Left colon (tissue), 2 donors: ENCODE measurements around the gene TRIP4. TPM values are rescaled to one million over a fixed set of nuclear protein-coding genes. Genes with fewer than 3 reads are reported as not detected.

ENCODE experiments used
- total RNA-seq, 2 donors: library from RNA; stranded (reverse); fragmentation: NEBNext Ultra II Directional; extraction: Animal tissue kit (Norgen Biotek cat#: 25700); gene quantifications; one replicate each; pipeline ENCODE4 v1.2.1, GENCODE V29; 2021
- donor health status: DM: no; HTN: no; CAD: no.
- donor health status: DM: yes; HTN: yes; CAD: no.

TRIP4 gene
- total RNA-seq, 2 donors from 2014 or later = 34.2 to 34.4 TPM

Other genes starting within 250 kb of the TRIP4 start
- gene SNX22, start 236.1 kb upstream of the TRIP4 start, total RNA-seq = under 1 TPM; 0.34 to 0.73 TPM
- 100 to 1,000 TPM; 284 to 324 TPM for gene PPIB, start 224.8 kb upstream of the TRIP4 start, total RNA-seq
- 10 to 100 TPM; 19.9 to 20.4 TPM for gene CSNK1G1, start 31.7 kb upstream of the TRIP4 start, total RNA-seq
- 10 to 100 TPM in 1 of 2 donors, 1 to 10 TPM in 1; 5.0 to 11.9 TPM for gene PCLAF, start 6.4 kb upstream of the TRIP4 start, total RNA-seq
- 10 to 100 TPM; 26.3 to 35.3 TPM for gene ZNF609, start 72.7 kb downstream of the TRIP4 start, total RNA-seq